Measurements from ENCODE around the gene LRRC27. TPM values are rescaled to one million over a fixed set of nuclear protein-coding genes. Genes with fewer than 3 reads are reported as not detected.
"Not testable (repeated sequence)": the region's sequence is repeated elsewhere in the genome, so short reads cannot be mapped to it uniquely, and the experiment has no call there.

The LRRC27 gene
- total RNA-seq, 1 donor from 2014 or later = 14.2 TPM

GRCh38 chr10:132349766-132350165 is 17.8 kb downstream of the LRRC27 start:
- H3K27me3 Mint-ChIP-seq = no peaks in the 10 kb centered on the region
- H3K36me3 Mint-ChIP-seq = no peaks in the 10 kb centered on the region
- no peak for DNase-seq (ENCODE audit: extremely low spot score, unreplicated experiment)
- H3K9me3 Mint-ChIP-seq = no peaks in the 10 kb centered on the region
- H3K4me3 Mint-ChIP-seq = no peak overlapping the region
- H3K4me1 Mint-ChIP-seq (ENCODE audit: unreplicated experiment) = no peaks in the 10 kb centered on the region
- TF ChIP-seq CTCF (conservative IDR thresholded peaks at IDR 0.05) = no peak
- H3K27ac Mint-ChIP-seq = no peak overlapping the region

GRCh38 chr10:132350391-132350790 is 18.4 kb downstream of the LRRC27 start:
- Mint-ChIP-seq H3K9me3 (no peaks in the 10 kb centered on the region), H3K27ac (no peak overlapping the region), H3K36me3 (no peaks in the 10 kb centered on the region)

GRCh38 chr10:132350946-132351345 is 19.0 kb downstream of the LRRC27 start:
- Mint-ChIP-seq H3K4me3 (no peak overlapping the region), H3K27me3 (no peaks in the 10 kb centered on the region), H3K36me3 (no peaks in the 10 kb centered on the region), H3K9me3 (no peaks in the 10 kb centered on the region), H3K4me1 (ENCODE audit: unreplicated experiment) (no peaks in the 10 kb centered on the region), H3K27ac (no peak overlapping the region)
- TF ChIP-seq CTCF (conservative IDR thresholded peaks at IDR 0.05) = no peak
- no peak for DNase-seq (ENCODE audit: extremely low spot score, unreplicated experiment)

More at GRCh38 chr10:132350391-132350790, 18.4 kb downstream of the LRRC27 start:
- Mint-ChIP-seq H3K4me1 (ENCODE audit: unreplicated experiment) (no peaks in the 10 kb centered on the region), H3K27me3 (no peaks in the 10 kb centered on the region), H3K4me3 (no peak overlapping the region)
- no peak for DNase-seq (ENCODE audit: extremely low spot score, unreplicated experiment)
- TF ChIP-seq CTCF (conservative IDR thresholded peaks at IDR 0.05) = no peak

- no peaks in the 10 kb centered on the region for H3K27me3 Mint-ChIP-seq
- no peaks in the 10 kb centered on the region for H3K9me3 Mint-ChIP-seq
- no peak for TF ChIP-seq CTCF (conservative IDR thresholded peaks at IDR 0.05)
- H3K36me3 Mint-ChIP-seq = no peaks in the 10 kb centered on the region
- DNase-seq (ENCODE audit: extremely low spot score, unreplicated experiment) = no peak
- H3K27ac Mint-ChIP-seq = no peak overlapping the region
- no peaks in the 10 kb centered on the region for H3K4me1 Mint-ChIP-seq (ENCODE audit: unreplicated experiment)
- H3K4me3 Mint-ChIP-seq = no peak overlapping the region
These were observed 19.6 kb downstream of the LRRC27 start for GRCh38 chr10:132351611-132352010.

- not testable (repeated sequence) for H3K27ac Mint-ChIP-seq
These were observed 20.7 kb downstream of the LRRC27 start for GRCh38 chr10:132352462-132353308.

More at GRCh38 chr10:132352462-132353308, 20.7 kb downstream of the LRRC27 start:
- H3K4me3 Mint-ChIP-seq; H3K36me3 Mint-ChIP-seq; H3K4me1 Mint-ChIP-seq (ENCODE audit: unreplicated experiment); DNase-seq (ENCODE audit: extremely low spot score, unreplicated experiment); H3K27me3 Mint-ChIP-seq; H3K9me3 Mint-ChIP-seq: not testable (repeated sequence)
- peak; percentile 83 for TF ChIP-seq CTCF (conservative IDR thresholded peaks at IDR 0.05)
